ENCODE data around the gene LTC4S.

The LTC4S gene

DNA sequence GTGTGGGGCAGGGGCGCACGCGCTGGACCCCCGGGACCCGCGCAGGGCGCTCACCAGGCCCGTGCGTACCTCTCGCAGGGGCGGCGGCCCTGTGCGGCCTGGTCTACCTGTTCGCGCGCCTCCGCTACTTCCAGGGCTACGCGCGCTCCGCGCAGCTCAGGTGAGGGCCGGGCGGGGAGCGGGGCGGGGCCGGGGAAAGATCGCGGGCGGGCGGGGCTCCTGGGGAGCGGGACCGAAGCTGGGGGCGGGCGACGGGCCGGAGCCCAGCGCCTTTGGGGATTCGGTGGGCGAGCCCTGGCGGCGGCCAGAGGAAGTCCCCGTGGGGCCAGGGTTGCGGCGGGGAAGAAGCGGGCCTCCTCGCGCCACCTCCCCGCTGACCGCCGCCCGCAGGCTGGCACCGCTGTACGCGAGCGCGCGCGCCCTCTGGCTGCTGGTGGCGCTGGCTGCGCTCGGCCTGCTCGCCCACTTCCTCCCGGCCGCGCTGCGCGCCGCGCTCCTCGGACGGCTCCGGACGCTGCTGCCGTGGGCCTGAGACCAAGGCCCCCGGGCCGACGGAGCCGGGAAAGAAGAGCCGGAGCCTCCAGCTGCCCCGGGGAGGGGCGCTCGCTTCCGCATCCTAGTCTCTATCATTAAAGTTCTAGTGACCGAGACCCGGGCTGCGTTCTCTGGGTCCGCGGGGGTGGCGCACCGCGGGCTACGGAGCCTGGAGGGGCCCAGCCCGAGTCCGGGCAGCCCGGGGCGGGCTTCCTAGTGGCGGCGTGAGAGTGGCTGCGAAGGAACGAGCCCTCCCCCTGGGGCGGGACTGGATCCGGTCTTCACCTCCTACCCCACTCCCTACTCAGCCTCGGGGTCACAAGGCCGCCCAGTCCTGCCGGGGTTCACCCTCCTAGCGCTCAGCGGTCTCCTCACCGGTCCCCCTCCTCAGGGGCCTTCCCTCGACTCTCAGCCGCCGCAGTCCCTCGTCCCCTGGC is 2.4 kb downstream of the LTC4S start:
- peak; percentile 71 for DNase-seq (ENCODE audit: low read depth)

- no peak for DNase-seq (ENCODE audit: low read depth)
These were observed 3.3 kb downstream of the LTC4S start for GRCh38 chr5:179796877-179797608.

DNA sequence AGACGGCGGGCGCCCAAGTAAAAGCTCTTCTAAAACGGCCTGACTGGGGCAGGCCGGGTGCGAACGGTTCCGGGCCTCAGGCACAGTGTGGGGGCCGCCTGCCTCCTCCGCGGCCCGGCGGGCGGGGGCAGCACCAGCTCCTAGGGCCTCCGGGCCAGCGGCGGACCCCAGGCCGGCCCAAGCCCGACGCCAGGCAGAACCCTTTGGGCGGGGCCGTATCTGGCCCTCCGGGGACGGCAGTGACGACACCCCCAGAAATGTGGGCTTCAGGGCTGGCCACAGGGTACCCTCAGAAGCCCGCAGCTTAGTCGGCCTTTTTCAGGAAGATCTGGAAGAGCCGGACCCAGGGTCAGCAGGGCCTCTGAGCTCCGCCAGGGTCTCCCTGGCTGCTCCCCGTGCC is 4.0 kb downstream of the LTC4S start:
- DNase-seq (ENCODE audit: low read depth): no peak

GRCh38 chr5:179798144-179798770 is 4.5 kb downstream of the LTC4S start:
- no peak for DNase-seq (ENCODE audit: low read depth)

DNA sequence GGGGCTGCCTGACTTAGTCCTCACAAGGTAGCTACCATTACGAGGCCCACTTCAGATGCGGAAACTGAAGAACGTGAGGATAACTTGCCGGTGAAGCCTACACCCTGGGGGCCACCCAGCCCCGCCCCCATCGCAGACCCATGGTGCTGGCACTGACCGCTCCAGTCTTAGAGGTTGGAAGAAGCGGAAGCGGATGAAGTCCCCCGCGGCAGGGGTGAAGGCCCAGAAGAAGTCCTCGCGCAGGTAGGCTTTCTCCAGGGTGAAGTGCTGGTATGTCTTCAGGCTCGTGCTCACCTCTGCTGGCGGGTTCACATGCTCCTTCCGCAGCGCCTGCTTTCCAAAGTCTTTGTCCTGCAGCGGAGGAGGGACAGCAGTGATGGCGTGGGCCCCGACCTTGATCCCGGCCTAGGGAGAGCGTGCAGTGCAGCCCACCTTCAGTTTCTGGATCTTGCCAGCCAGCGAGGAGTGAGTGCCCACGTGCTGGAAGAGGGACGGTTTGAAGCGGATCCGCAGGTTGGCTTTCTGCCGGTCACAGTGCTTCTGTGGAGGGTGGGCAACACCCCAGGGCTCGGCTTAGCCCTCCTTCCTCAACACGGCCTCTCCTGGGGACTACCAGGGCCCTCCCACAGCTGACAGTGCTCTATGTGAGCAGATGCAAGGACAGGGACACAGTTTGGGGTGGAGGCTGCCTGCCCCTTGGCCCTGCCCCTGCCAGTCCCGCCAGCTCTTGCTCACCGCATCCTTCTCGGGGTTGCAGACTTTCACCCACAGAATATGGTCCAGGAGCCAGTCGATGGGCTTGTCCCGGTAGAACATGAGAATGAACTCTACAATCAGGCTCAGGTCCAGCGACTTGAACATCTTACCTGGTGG is 5.2 kb downstream of the LTC4S start:
- no peak for DNase-seq (ENCODE audit: low read depth)

DNA sequence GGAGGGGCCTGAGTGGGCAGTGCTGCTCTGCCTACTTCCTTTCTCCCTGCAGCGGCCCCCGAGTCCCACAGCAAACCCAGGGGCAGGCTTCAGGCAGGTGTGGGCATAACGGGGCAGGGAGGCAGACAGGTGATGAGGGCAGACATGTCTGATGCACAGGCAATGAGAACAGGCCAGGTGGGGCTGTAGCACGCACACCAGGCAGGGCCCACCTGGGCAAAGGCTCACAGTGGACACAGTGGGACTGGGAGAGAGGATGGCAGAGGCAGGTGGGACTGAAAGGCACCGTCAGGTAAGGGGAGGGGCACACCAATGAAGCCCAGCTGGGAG is 5.8 kb downstream of the LTC4S start:
- no peak for DNase-seq (ENCODE audit: low read depth)

- no peak for DNase-seq (ENCODE audit: low read depth)
These were observed 6.4 kb downstream of the LTC4S start for GRCh38 chr5:179800071-179800695.

DNA sequence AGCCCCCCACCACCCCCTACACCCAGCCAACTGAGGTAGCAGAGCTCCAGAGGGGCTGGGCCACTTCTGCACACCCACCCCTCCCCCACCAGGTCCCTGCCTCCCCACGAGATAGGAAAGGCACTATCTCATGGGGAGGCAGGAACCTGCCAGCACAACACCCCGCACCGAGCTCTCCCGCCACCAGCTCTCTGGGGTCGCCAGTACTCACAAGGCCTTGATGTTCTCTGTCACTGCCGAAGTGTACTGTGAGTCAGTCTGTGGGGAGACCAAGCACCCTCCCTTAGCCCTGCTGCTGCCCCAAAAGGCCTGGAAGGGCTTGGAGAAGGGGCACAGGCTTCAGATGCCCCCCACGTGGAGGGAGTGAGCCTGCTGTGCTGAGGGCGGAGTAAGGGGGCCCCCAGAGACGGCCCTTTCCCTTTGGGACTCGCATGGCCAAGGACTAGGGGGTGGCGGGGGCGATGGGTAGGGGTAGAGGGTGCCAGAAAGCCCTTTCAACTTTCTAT is 7.0 kb downstream of the LTC4S start:
- DNase-seq (ENCODE audit: low read depth): no peak

DNA sequence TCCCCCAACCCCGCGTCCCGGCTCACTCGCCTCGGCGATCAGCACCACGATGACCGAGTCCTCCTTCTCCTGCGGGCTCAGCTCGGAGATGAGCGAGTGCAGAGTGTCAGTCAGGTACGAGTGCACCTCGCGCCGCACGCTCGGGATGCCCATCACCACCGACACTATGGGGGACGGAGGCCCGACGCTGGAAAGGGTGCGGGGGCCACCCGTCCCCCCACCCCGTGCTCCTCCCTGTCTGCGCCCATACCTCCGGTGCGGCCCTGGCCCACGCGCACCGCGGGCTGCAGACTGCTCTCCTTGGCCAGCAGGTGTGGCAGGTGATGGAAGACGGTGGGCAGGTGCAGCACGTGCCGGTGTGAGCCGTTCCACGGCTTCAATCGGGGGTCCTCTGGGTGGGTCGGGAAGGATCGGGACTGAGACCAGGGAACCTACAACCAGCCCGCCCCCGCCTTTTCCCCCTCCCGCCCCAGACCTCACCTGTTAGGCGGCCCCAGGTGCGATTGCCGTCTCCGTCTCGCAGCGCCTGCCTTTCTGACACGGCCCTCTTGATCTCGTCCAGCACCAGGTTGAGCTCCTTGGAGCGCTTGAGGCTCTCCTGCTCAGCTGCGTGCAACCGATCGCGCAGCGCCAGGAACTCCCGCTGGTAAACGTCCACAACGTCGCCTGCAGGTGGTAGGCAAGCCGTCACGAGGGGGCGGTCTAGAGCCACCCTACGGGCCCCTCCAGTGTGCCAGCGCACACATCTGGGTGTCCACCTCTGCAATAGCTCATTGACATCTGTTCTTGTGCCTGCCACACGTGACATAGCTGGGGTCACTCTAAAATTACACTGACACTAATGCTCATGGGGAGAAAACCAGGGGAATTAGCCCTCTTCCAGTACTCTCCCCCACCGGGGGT is 7.8 kb downstream of the LTC4S start:
- peak; percentile 80 for DNase-seq (ENCODE audit: low read depth)

- DNase-seq (ENCODE audit: low read depth): no peak
These were observed 8.6 kb downstream of the LTC4S start for GRCh38 chr5:179802207-179802883.

DNA sequence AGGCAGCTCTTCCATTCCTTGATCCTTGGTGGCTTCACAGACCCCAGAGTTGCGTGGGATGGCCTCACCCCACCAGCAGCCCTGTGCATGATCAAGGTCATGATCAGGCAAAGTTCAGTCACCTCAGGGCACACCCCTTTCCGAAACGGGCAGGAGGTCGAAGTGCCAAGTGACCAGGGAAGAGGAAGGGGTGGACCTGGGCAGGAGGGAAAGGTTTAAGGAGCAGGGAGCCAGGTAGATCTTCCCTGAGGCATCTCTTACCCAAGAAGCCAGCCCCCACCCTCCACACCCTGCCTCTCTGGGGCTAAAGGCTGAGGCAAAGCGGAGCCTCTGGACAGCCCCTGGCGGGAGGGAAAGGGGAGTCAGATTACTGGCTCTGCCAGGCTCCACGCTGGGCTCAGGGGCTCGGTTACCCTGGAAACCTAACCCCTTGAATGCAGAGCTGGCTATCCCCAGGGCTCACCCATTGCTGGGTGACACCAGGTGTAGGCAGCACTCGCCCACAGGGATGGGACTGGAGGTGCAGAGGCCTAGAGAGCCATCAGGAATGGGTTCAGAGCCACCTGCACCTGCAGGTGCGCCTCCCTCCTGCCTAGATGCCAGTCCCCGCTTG is 9.3 kb downstream of the LTC4S start:
- DNase-seq (ENCODE audit: low read depth): no peak

- peak; percentile 57 for DNase-seq (ENCODE audit: low read depth)
These were observed 10.1 kb downstream of the LTC4S start for GRCh38 chr5:179803651-179804554.

GRCh38 chr5:179804555-179804947 is 10.8 kb downstream of the LTC4S start:
- no peak for DNase-seq (ENCODE audit: low read depth)

DNA sequence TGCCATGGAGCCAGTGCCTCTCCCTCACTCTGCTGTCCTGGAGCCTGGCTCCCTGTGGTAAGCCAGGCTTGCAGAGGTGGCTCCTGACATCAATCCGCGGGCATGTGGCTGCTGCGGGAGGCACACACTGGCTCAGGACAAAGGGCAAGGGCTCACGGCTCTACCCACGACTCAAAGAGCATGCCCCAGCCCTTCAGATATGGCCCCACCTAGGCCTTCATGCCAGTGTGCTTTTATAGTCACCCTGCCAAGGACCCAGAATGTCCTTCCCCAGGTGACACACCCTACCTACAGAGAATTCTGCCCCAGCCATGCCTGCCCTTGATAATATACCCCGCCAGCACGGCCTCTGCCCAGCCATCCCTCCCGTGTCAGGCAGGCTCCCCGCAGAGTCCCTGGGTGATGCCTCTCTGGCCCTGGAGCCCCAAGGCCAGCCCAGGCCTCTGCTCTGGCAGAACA is 11.3 kb downstream of the LTC4S start:
- no peak for DNase-seq (ENCODE audit: low read depth)

- DNase-seq (ENCODE audit: low read depth): no peak
These were observed 11.9 kb downstream of the LTC4S start for GRCh38 chr5:179805529-179806249.

DNA sequence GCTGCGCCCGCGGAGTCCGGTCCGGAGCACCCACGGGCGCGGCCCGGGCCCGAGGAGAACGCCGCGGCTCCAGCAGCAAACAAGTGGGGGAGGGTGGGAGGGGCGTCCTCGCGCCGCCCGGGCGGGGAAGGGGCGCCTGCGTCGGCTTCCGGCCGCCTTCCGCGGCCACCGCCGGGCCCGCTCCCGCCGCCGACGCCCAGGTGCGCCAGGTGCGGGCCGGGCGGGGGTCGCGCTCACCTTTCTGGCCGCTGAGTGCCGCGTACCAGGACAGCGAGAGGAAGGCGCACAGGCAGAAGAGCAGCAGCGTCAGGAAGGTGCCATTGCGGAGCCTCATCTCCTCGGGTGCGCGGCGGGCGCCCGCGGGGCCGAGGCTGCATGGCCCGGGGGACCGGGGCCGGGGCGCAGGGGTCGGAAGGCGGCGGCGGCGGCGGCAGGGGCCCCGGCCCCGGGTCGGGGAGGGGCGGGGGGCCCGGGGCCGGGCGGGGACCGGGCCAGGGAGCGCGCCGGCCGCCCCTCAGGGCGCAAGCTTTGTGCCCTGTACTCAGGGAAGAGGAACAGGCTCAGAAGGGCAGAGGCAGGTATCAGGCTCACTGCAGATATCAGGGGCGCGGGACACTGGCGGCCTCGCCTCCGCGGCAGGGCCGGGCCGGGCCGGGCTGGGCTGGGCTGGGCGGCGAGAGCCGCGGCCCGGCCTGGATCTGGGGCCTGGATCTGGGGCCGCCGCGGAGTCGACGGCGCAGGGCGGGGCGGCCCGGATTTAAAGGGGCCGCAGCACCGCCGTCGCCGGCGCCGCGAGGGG is 12.7 kb downstream of the LTC4S start, which contains the start of gene MGAT4B:
Gene MGAT4B (minus strand): TSS at position 617 of the 799 bp plus-strand sequence. CDS start 283 bp downstream, at position 334.
- peak; percentile 68 for DNase-seq (ENCODE audit: low read depth)

Data from activated T-cell treated with anti-CD3 and anti-CD28 coated beads for 48 hours (primary cell).